ENCODE results near the gene ASPG. TPM values are rescaled to one million over a fixed set of nuclear protein-coding genes. Genes with fewer than 3 reads are reported as not detected.

ASPG gene
- total and polyA plus RNA-seq, 2 of the 13 experiments (the other 11 are each of a cell fraction or from before 2014, with no cell fraction given) = not detected

DNA sequence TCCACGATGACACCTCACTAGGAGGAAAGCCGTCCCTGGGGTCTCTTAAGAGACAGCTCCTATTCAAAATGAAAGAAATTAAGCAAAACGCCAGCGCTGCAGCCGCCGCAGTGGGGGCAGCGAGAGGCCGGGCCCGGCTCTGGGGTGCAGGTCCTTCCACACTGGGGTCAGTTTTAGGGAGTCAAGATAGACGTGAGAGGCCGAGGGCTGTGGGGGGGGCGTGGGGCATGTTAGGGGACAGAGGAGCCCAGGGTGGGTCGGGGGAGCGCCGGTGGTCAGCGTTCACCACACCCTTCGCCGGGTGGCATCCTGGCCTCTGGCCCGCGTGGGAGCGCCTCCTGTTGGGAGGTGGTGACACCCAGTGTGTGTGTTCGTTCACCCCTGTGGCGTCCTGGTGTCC is 78.5 kb downstream of the ASPG start:
- Histone ChIP-seq H3K9ac (ENCODE audit: insufficient read depth, low read depth, low read length) (no peak overlapping the region), H3K79me2 (ENCODE audit: insufficient read depth, low read length) (no peaks in the 10 kb centered on the region), H3K4me3 (replicated peaks in 1 of 3; ENCODE audit: insufficient read depth in 1 of 3, low read depth in 2 of 3, low read length in 3 of 3) (no peak overlapping the region), H3K4me1 (ENCODE audit: insufficient read depth, low read length) (no peaks in the 10 kb centered on the region), H3K36me3 (replicated peaks in 1 of 2; ENCODE audit: control insufficient read depth in 1 of 2, insufficient read depth in 2 of 2, low read length in 2 of 2) (no peaks in the 10 kb centered on the region), H3K27me3 (ENCODE audit: control insufficient read depth in 1 of 2, insufficient read depth in 2 of 2, low read length in 2 of 2) (peaks cover 12 to 57% of the 10 kb centered on the region in 2 experiments; a peak in 4 of 5 replicates), H3K4me2 (ENCODE audit: low read depth, low read length) (no peak overlapping the region), H4K20me1 (ENCODE audit: insufficient read depth, low read length) (peaks cover 2% of the 10 kb centered on the region; the same call in 1 of the 2 replicates), H3K27ac (ENCODE audit: extremely low read length, insufficient read depth, low read length) (no peak overlapping the region), H2AFZ (ENCODE audit: low read length) (no peak overlapping the region), H3K9me3 (ENCODE audit: low read length) (no peaks in the 10 kb centered on the region)
- intact Hi-C loops (cut with micrococcal nuclease; ENCODE audit: unreplicated experiment) (no loop called here), in situ Hi-C loops (cut with HindIII; ENCODE audit: extremely low pct_ligation_motif_present, low pct_unique_long_range_greater_than_20kb) (no loop called here)
- ChIA-PET CTCF (ENCODE audit: low intra/inter-chr PET ratio, low total read pairs) (no interaction called here), POLR2A (no interaction called here)
- DNase-seq (ENCODE audit: low spot score) (no peak), FAIRE-seq (no peak), ATAC-seq (no peak)
- WGBS (ENCODE audit: low lambda C conversion rate) = 42% methylated on average over 19 of the region's 23 CpGs
- BruUV-seq (replicated peaks) = no TSS peak
- TF ChIP-seq, protein P1, sequence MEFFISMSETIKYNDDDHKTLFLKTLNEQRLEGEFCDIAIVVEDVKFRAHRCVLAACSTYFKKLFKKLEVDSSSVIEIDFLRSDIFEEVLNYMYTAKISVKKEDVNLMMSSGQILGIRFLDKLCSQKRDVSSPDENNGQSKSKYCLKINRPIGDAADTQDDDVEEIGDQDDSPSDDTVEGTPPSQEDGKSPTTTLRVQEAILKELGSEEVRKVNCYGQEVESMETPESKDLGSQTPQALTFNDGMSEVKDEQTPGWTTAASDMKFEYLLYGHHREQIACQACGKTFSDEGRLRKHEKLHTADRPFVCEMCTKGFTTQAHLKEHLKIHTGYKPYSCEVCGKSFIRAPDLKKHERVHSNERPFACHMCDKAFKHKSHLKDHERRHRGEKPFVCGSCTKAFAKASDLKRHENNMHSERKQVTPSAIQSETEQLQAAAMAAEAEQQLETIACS (CRISPR knock-in tag; IDR thresholded peaks at IDR 0.05) = no peak
- TF ChIP-seq, protein P2, sequence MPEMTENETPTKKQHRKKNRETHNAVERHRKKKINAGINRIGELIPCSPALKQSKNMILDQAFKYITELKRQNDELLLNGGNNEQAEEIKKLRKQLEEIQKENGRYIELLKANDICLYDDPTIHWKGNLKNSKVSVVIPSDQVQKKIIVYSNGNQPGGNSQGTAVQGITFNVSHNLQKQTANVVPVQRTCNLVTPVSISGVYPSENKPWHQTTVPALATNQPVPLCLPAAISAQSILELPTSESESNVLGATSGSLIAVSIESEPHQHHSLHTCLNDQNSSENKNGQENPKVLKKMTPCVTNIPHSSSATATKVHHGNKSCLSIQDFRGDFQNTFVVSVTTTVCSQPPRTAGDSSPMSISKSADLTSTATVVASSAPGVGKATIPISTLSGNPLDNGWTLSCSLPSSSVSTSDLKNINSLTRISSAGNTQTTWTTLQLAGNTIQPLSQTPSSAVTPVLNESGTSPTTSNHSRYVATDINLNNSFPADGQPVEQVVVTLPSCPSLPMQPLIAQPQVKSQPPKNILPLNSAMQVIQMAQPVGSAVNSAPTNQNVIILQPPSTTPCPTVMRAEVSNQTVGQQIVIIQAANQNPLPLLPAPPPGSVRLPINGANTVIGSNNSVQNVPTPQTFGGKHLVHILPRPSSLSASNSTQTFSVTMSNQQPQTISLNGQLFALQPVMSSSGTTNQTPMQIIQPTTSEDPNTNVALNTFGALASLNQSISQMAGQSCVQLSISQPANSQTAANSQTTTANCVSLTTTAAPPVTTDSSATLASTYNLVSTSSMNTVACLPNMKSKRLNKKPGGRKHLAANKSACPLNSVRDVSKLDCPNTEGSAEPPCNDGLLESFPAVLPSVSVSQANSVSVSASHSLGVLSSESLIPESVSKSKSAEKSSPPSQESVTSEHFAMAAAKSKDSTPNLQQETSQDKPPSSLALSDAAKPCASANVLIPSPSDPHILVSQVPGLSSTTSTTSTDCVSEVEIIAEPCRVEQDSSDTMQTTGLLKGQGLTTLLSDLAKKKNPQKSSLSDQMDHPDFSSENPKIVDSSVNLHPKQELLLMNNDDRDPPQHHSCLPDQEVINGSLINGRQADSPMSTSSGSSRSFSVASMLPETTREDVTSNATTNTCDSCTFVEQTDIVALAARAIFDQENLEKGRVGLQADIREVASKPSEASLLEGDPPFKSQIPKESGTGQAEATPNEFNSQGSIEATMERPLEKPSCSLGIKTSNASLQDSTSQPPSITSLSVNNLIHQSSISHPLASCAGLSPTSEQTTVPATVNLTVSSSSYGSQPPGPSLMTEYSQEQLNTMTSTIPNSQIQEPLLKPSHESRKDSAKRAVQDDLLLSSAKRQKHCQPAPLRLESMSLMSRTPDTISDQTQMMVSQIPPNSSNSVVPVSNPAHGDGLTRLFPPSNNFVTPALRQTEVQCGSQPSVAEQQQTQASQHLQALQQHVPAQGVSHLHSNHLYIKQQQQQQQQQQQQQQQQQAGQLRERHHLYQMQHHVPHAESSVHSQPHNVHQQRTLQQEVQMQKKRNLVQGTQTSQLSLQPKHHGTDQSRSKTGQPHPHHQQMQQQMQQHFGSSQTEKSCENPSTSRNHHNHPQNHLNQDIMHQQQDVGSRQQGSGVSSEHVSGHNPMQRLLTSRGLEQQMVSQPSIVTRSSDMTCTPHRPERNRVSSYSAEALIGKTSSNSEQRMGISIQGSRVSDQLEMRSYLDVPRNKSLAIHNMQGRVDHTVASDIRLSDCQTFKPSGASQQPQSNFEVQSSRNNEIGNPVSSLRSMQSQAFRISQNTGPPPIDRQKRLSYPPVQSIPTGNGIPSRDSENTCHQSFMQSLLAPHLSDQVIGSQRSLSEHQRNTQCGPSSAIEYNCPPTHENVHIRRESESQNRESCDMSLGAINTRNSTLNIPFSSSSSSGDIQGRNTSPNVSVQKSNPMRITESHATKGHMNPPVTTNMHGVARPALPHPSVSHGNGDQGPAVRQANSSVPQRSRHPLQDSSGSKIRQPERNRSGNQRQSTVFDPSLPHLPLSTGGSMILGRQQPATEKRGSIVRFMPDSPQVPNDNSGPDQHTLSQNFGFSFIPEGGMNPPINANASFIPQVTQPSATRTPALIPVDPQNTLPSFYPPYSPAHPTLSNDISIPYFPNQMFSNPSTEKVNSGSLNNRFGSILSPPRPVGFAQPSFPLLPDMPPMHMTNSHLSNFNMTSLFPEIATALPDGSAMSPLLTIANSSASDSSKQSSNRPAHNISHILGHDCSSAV (CRISPR knock-in tag; IDR thresholded peaks at IDR 0.05; ENCODE audit: borderline replicate concordance) = no peak
- TF ChIP-seq ZNF333 (CRISPR knock-in tag; IDR thresholded peaks at IDR 0.05; ENCODE audit: borderline replicate concordance) (no peak), ZNF33A (CRISPR knock-in tag; IDR thresholded peaks at IDR 0.05; ENCODE audit: borderline replicate concordance) (no peak), ZNF296 (CRISPR knock-in tag; conservative IDR thresholded peaks at IDR 0.05) (no peak), MYNN (CRISPR knock-in tag; IDR thresholded peaks at IDR 0.05; ENCODE audit: low read depth) (no peak), ZNF207 (IDR thresholded peaks at IDR 0.05; ENCODE audit: borderline replicate concordance) (no peak), ZNF225 (CRISPR knock-in tag; IDR thresholded peaks at IDR 0.05) (no peak), MTF1 (CRISPR knock-in tag; IDR thresholded peaks at IDR 0.05) (no peak), DNMT1 (CRISPR knock-in tag; IDR thresholded peaks at IDR 0.05) (no peak), ERF (CRISPR knock-in tag; IDR thresholded peaks at IDR 0.05) (no peak), ZNF703 (CRISPR knock-in tag; IDR thresholded peaks at IDR 0.05; ENCODE audit: borderline replicate concordance) (no peak), SRSF9 (IDR thresholded peaks at IDR 0.05; ENCODE audit: borderline replicate concordance, insufficient read depth, low read depth, low read length, poor library complexity, severe bottlenecking) (no peak), SYNCRIP (IDR thresholded peaks at IDR 0.05; ENCODE audit: insufficient read depth, low read depth, low read length) (no peak)
- TF ChIP-seq, protein P3, sequence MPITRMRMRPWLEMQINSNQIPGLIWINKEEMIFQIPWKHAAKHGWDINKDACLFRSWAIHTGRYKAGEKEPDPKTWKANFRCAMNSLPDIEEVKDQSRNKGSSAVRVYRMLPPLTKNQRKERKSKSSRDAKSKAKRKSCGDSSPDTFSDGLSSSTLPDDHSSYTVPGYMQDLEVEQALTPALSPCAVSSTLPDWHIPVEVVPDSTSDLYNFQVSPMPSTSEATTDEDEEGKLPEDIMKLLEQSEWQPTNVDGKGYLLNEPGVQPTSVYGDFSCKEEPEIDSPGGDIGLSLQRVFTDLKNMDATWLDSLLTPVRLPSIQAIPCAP (CRISPR knock-in tag; IDR thresholded peaks at IDR 0.05; ENCODE audit: low read depth) = no peak

All from HepG2 (cell line).